Measurements from ENCODE around the gene KSR2. TPM values are rescaled to one million over a fixed set of nuclear protein-coding genes. Genes with fewer than 3 reads are reported as not detected.

KSR2 gene
- total and polyA plus RNA-seq, 10 of the 15 experiments (the other 5 are each of a cell fraction or from before 2014, with no cell fraction given): under 0.01 to 1.5 (median 0.01) TPM; not detected in 3

DNA sequence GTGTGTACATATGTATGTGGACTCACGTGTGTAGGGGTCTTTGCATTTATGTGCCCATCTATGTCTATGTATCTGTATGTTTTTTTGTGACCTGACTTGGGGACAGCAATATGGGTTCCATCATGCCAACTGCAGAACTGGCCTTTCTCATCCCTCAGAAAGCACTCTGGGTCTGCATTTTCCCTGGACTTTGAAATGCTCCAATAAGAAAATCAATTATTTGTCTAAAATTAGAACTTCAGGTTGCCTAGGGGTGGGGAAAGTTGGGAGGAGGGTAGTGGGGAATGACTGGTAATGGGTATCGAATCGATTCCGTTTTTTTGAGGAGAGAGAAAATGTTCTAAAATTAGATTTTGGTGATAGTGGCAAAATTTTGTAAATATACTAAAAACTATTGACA, 466.6 kb downstream of the KSR2 start:
- H3K27ac ChIP-seq (ENCODE audit: control insufficient read depth, insufficient read depth): no peak overlapping the region
- SMC1A ChIA-PET (ENCODE audit: uncharacterized antibody, unreplicated experiment): no interaction called here
- H3K79me2 ChIP-seq (ENCODE audit: control insufficient read depth, insufficient read depth, low read length): no peaks in the 10 kb centered on the region
- no peaks in the 10 kb centered on the region for H3K9me3 ChIP-seq (replicated peaks; ENCODE audit: control insufficient read depth, insufficient read depth, low read length)
- FAIRE-seq (no peak), ATAC-seq (no peak), DNase-seq (ENCODE audit: low read depth, low spot score) (no peak)
- H3K36me3 ChIP-seq (ENCODE audit: control insufficient read depth in 2 of 2, insufficient read depth in 2 of 2, low read length in 1 of 2): no peaks in the 10 kb centered on the region
- no peak overlapping the region for H3K4me3 ChIP-seq
- CTCF ChIA-PET: no interaction called here
- BruUV-seq (replicated peaks): no TSS peak
- intact Hi-C loops (cut with micrococcal nuclease; ENCODE audit: unreplicated experiment) (no loop called here), in situ Hi-C loops (cut with MboI) (no loop called here)
- H3K9ac ChIP-seq (ENCODE audit: control insufficient read depth, insufficient read depth, low read length): no peak overlapping the region
- no peaks in the 10 kb centered on the region for H4K20me1 ChIP-seq (ENCODE audit: control insufficient read depth, insufficient read depth)
- H3K4me1 ChIP-seq (ENCODE audit: control insufficient read depth, insufficient read depth, low read length): no peaks in the 10 kb centered on the region
- RAD21 ChIA-PET (ENCODE audit: unreplicated experiment): no interaction called here
- no peak for TF ChIP-seq KAT2A (conservative IDR thresholded peaks at IDR 0.05; ENCODE audit: control insufficient read depth, low read depth, low read length)
- TF ChIP-seq, protein P1, sequence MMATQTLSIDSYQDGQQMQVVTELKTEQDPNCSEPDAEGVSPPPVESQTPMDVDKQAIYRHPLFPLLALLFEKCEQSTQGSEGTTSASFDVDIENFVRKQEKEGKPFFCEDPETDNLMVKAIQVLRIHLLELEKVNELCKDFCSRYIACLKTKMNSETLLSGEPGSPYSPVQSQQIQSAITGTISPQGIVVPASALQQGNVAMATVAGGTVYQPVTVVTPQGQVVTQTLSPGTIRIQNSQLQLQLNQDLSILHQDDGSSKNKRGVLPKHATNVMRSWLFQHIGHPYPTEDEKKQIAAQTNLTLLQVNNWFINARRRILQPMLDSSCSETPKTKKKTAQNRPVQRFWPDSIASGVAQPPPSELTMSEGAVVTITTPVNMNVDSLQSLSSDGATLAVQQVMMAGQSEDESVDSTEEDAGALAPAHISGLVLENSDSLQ (IDR thresholded peaks at IDR 0.05): no peak
- TF ChIP-seq IRF4 (IDR thresholded peaks at IDR 0.05; ENCODE audit: low read depth, low read length): no peak
- TF ChIP-seq SMAD1 (IDR thresholded peaks at IDR 0.05; ENCODE audit: low read depth, partially characterized antibody): no peak
- no peak for TF ChIP-seq TARDBP (IDR thresholded peaks at IDR 0.05; ENCODE audit: borderline replicate concordance)
- TF ChIP-seq NFYB (IDR thresholded peaks at IDR 0.05; ENCODE audit: insufficient read depth, low read depth, low read length): no peak
- TF ChIP-seq KLF5 (IDR thresholded peaks at IDR 0.05; ENCODE audit: partially characterized antibody): no peak
- TF ChIP-seq PAX5 (IDR thresholded peaks at IDR 0.05; ENCODE audit: borderline replicate concordance, low read depth, low read length): no peak
- no peak overlapping the region for H2AFZ ChIP-seq (ENCODE audit: control insufficient read depth, low read depth, low read length)
- 1% methylated on average over 4 of the region's 4 CpGs for WGBS (ENCODE audit: insufficient coverage, insufficient replicate concordance, low lambda C conversion rate, missing lambda C conversion rate)
- H3K27me3 ChIP-seq (replicated peaks in 1 of 2; ENCODE audit: control insufficient read depth in 2 of 2, insufficient read depth in 2 of 2, low read length in 1 of 2): no peaks in the 10 kb centered on the region; a peak in 1 of 4 replicates
- POLR2A ChIA-PET: no interaction called here
- no peak overlapping the region for H3K4me2 ChIP-seq (ENCODE audit: control insufficient read depth, insufficient read depth)

Data from GM12878 (cell line).